ENCODE data around the gene FXYD1.
"Not testable (repeated sequence)": the region's sequence is repeated elsewhere in the genome, so short reads cannot be mapped to it uniquely, and the experiment has no call there.

Gene FXYD1

GRCh38 chr19:35138305-35138892 is at the start of gene FXYD1:
Gene FXYD1 (plus strand): TSS chr19:35138824. CDS start chr19:35140080, 1,256 bp downstream.
- DNase-seq (ENCODE audit: low spot score): no peak

- no peak for DNase-seq (ENCODE audit: low spot score)
Measured at GRCh38 chr19:35089554-35089953, 49.1 kb upstream of the FXYD1 start.

DNA sequence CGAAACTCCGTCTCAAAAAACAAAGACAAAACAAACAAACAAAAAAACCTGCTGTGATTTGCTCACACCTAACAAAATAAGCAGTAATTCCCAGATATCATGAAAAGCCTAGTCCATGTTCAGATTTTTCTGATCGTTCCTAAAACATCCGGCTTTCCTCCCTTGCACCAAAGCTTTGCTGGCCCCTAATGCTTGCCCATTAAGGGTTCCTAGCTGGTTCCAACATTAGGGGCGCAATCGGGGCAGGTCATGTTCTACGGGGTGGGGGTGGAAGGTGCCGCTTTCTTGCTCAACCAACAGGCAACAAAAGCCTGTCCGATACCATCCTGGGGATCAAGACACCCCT is 48.5 kb upstream of the FXYD1 start:
- DNase-seq (ENCODE audit: low spot score): no peak

DNA sequence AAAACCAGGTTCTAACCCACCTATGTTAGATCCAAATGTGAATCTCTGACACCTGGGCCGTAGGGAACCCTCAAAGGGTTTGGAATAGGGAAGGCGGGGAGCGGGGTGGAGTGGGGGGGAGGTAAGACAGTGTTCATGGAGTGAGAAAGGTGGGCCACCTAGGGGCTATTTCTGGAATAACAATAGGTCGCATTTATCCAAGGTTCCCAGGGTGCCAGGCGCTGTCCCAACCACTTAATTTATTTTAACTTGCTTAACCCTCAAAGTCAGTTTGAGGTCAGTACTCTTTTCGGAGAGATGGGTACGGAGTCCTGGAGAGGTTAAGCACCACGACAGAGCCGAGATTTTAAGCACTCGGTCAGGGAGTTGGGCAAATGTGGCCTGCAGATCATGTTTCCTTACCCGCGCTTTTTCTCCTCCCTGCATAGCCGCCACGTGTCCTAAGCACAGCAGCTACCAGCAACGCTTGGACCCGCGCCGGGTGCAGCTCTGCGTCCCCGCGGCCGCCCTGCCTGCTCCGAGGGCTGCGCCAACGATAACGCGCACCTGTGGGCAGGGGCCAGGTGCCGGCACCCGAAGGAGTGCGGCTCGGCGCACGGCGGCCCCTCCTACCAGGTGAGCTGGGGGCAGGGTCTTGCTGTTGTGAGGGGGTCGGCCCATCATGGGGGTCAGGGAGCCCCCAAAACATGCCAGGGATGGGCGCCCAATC is 48.0 kb upstream of the FXYD1 start:
- DNase-seq (ENCODE audit: low spot score): peak; percentile 97

- no peak for DNase-seq (ENCODE audit: low spot score)
Measured at GRCh38 chr19:35093430-35093829, 45.2 kb upstream of the FXYD1 start.

DNA sequence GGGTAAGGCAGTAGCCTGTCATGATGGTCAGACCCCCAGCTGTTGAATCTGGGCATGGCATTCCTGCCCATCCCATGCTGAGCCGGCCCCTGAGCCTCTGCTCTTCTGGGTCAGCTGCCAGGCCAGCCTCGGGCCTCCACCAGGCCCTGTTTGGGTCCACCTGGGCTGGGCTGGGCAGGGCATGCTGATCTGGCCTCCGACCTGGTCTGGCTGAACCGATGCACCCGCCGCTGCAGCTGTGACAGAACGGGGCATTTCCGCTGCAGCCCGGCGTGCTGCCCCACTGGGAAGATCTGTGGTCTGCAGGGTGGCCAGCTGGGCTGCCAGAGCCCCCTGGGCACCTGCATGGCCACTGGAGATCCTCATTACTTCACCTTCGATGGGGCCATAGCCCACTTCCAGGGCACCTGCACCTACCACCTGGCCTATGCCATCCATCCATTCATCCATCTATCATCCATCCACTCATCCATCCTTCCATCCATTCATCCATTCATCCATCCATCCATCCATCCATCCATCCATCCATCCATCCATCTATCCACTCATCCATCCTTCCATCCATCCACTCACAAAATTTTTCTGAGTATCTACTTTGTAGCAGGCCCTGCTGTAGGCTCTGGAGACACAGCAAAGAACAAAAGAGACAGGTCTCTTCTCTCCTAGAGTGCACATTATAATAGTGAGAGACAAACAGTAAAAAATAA is 44.5 kb upstream of the FXYD1 start:
- no peak for DNase-seq (ENCODE audit: low spot score)

DNA sequence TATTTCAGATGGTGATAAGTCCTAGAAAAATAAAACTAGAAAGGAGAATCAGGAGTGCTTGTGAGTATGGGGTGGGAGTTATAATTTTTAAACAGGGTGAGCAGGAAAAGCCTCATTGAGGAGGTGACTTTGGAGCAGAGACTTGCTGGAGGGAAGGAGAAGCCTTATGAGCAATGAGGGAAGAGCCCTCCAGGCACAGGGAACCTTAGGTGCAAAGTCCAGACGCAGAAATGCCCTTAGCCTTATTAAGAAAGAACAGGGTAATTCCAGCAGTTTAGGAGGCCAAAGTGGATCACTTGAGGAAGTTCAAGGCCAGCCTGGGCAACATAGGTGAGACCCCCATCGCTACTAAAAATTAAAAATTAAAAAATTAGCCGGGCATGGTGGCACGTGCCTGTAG is 44.0 kb upstream of the FXYD1 start:
- DNase-seq (ENCODE audit: low spot score): no peak

GRCh38 chr19:35095667-35096368 is 42.8 kb upstream of the FXYD1 start:
- DNase-seq (ENCODE audit: low spot score): no peak

DNA sequence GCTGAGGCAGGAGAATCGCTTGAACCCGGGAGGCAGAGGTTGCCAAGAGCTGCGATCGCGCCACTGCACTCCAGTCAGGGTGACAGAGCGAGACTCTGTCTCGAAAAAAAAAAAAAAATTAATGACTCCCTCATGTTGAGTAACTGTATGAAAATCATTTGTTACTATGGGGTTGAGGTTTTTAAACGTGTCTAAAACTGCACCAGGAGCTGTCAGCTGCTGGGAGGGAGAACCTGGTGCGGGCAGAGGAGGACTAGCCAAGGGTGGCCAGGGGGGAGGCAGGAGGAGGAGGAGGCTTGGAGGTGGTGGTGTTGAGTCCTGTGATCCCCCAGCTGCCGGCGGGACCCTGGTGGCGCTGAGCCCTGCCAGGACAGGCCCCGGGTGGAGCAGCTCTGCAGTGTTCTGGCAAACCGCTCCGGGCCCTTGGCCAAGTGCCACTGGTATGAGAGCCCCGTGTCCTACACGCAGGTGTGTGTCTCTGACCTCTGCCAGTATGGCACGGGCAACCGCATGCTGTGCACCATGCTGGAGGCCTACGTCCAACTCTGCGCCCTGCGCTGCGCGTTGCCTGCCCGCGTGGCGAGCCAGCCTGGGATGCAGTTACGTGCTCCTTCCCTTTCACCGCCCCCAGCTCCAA is 40.1 kb upstream of the FXYD1 start:
- no peak for DNase-seq (ENCODE audit: low spot score)

- DNase-seq (ENCODE audit: low spot score): no peak
Measured at GRCh38 chr19:35099155-35099896, 39.3 kb upstream of the FXYD1 start.

- no peak for DNase-seq (ENCODE audit: low spot score)
Measured at GRCh38 chr19:35099897-35100275, 38.7 kb upstream of the FXYD1 start.

GRCh38 chr19:35100588-35101533 is 37.8 kb upstream of the FXYD1 start:
- no peak for DNase-seq (ENCODE audit: low spot score)

DNA sequence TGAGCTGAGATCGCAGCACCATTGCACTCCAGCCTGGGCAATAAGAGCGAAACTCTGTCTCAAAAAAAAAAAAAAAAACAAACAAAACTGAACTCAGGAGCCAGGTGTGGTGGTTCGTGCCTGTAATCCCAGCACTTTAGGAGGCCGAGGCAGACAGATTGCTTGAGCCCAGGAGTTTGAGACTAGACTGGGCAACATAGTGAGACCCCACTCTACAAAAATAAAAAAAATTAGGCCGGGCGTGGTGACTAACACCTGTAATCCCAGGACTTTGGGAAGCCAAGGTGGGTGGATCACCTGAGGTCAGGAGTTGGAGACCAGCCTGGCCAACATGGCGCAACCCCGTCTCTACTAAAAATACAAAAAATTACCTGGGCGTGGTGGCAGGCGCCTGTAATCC is 36.7 kb upstream of the FXYD1 start:
- not testable (repeated sequence) for DNase-seq (ENCODE audit: low spot score)

- DNase-seq (ENCODE audit: low spot score): not testable (repeated sequence)
Measured at GRCh38 chr19:35103614-35104013, 35.0 kb upstream of the FXYD1 start.

- DNase-seq (ENCODE audit: low spot score): no peak
Measured at GRCh38 chr19:35104361-35104760, 34.3 kb upstream of the FXYD1 start.

DNA sequence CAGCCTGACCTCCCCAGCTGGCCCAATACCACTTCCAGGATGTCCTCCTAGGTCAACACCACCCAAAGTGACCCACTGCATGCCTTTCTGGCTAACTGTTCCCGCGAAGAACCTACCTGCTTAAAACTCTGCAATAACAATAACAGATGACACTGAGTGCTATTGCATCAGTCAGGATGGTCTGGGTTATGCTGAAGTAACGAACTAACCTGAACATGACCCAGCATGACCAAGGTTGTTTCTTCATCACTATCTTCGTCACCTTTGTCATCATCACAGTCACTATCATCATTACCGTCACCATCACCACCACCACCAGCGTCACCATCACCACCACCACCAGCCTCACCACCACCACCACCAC is 33.6 kb upstream of the FXYD1 start:
- DNase-seq (ENCODE audit: low spot score): no peak

- no peak for DNase-seq (ENCODE audit: low spot score)
Measured at GRCh38 chr19:35105411-35106290, 33.0 kb upstream of the FXYD1 start.

DNA sequence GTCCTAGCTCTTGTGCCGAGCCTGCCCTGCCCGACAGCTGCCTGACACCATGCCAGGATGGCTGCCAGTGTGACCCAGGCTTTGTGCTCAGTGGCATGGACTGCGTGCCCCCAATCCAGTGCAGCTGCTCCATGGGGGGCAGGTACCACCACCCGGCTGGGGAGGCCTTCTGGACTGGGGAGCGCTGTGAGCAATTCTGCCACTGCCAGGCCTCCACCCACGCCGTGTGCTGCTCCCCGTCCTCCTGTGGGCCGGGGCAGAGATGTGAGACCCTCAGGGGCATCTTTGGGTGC is 32.4 kb upstream of the FXYD1 start:
- DNase-seq (ENCODE audit: low spot score): no peak

GRCh38 chr19:35106898-35107541 is 31.6 kb upstream of the FXYD1 start:
- no peak for DNase-seq (ENCODE audit: low spot score)
